ENCODE results near the gene SLC27A5. TPM values are rescaled to one million over a fixed set of nuclear protein-coding genes. Genes with fewer than 3 reads are reported as not detected.

SLC27A5 gene
- total and polyA plus RNA-seq, 9 of the 15 experiments (the other 6 are each of a cell fraction or from before 2014, with no cell fraction given), result 42.2 to 318 (median 64.7) TPM

- TF ChIP-seq PCBP2 (IDR thresholded peaks at IDR 0.05; ENCODE audit: low read depth, low read length, poor library complexity, severe bottlenecking) (no peak), ZEB2 (IDR thresholded peaks at IDR 0.05) (no peak), U2AF1 (optimal IDR thresholded peaks at IDR 0.05; ENCODE audit: low read depth, low read length) (no peak), NEUROD1 (IDR thresholded peaks at IDR 0.05; ENCODE audit: borderline replicate concordance, low read depth, low read length, partially characterized antibody) (no peak), XRCC5 (IDR thresholded peaks at IDR 0.05; ENCODE audit: low read depth, low read length) (no peak), E2F6 (IDR thresholded peaks at IDR 0.05; ENCODE audit: borderline replicate concordance in 1 of 2, extremely low read depth in 1 of 2, insufficient read depth in 1 of 2, insufficient read length in 1 of 2, low read depth in 1 of 2, low read length in 1 of 2, poor library complexity in 1 of 2, severe bottlenecking in 1 of 2) (peak; percentile 28 to 74), CLOCK (CRISPR knock-in tag; IDR thresholded peaks at IDR 0.05; ENCODE audit: borderline replicate concordance) (no peak), TAF15 (IDR thresholded peaks at IDR 0.05; ENCODE audit: low read depth, low read length) (no peak), ARID3B (CRISPR knock-in tag; IDR thresholded peaks at IDR 0.05; ENCODE audit: borderline replicate concordance) (no peak), CHCHD3 (CRISPR knock-in tag; IDR thresholded peaks at IDR 0.05) (no peak), SRSF9 (IDR thresholded peaks at IDR 0.05; ENCODE audit: borderline replicate concordance, low read depth, low read length) (no peak), ARHGAP35 (IDR thresholded peaks at IDR 0.05; ENCODE audit: partially characterized antibody) (no peak)
- TF ChIP-seq, protein P1, sequence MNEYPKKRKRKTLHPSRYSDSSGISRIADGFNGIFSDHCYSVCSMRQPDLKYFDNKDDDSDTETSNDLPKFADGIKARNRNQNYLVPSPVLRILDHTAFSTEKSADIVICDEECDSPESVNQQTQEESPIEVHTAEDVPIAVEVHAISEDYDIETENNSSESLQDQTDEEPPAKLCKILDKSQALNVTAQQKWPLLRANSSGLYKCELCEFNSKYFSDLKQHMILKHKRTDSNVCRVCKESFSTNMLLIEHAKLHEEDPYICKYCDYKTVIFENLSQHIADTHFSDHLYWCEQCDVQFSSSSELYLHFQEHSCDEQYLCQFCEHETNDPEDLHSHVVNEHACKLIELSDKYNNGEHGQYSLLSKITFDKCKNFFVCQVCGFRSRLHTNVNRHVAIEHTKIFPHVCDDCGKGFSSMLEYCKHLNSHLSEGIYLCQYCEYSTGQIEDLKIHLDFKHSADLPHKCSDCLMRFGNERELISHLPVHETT (CRISPR knock-in tag; conservative IDR thresholded peaks at IDR 0.05 in 1 of 2, IDR thresholded peaks at IDR 0.05 in 1 of 2), result peak in 1 of 2 experiments; percentile 99; a peak in 2 of 4 replicates
- TF ChIP-seq, protein P2, sequence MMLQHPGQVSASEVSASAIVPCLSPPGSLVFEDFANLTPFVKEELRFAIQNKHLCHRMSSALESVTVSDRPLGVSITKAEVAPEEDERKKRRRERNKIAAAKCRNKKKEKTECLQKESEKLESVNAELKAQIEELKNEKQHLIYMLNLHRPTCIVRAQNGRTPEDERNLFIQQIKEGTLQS (IDR thresholded peaks at IDR 0.05), result peak; percentile 87
- TF ChIP-seq, protein P2 (CRISPR knock-in tag; conservative IDR thresholded peaks at IDR 0.05), result peak; percentile 15; the same call in 1 of the 2 replicates
These were observed 42.9 kb upstream of the SLC27A5 start, which contains the start of gene CHMP2A (continued) for GRCh38 chr19:58554494-58555368.

Measured in K562 (cell line).